Breast epithelium (tissue), 4 donors: ENCODE measurements around the gene SETDB2. TPM values are rescaled to one million over a fixed set of nuclear protein-coding genes. Genes with fewer than 3 reads are reported as not detected.

Source experiments
- DNase-seq, 2 donors: peaks; one replicate each; pipeline ENCODE4 v3.0.0-alpha.2; 2019; ENCODE audit warnings: low spot score in 2 of 2
- H3K27ac ChIP-seq, 2 donors: fragments of 200-600 bp; sonication (generic) in 1 of 2; one replicate each; pipeline ENCODE4 v1.5.1; 2016 to 2019; ENCODE audit warnings: mild to moderate bottlenecking in 1 of 2
- H3K27me3 ChIP-seq, 2 donors: fragments of 200-600 bp; sonication (generic) in 1 of 2; one replicate each; pipeline versions ENCODE4 v1.5.1 to v1.6.0; 2017 to 2019; ENCODE audit warnings: control low read depth in 1 of 2, mild to moderate bottlenecking in 1 of 2
- H3K36me3 ChIP-seq: fragments of 200-600 bp; one replicate; pipeline ENCODE4 v1.5.1; 2019
- H3K4me1 ChIP-seq, 2 donors: fragments of 200-600 bp; sonication (generic); one replicate each; pipeline ENCODE4 v1.5.1; 2016 to 2019; ENCODE audit warnings: control low read depth in 1 of 2
- H3K4me3 ChIP-seq, 3 donors: fragments of 200-600 bp; sonication (generic); 1 replicate in 2 of 3; 2 replicates in 1 of 3; pipeline ENCODE4 v1.5.1; 2016 to 2019; ENCODE audit warnings: mild to moderate bottlenecking in 3 of 3, moderate library complexity in 2 of 3
- H3K9me3 ChIP-seq, 2 donors: fragments of 200-600 bp; sonication (generic) in 1 of 2; one replicate each; pipeline ENCODE4 v1.5.1; 2016 to 2019; ENCODE audit warnings: control low read depth in 1 of 2
- CTCF ChIP-seq, 3 donors: fragments of 450-650 bp; IDR thresholded peaks; one replicate each; pipeline ENCODE4 v1.5.1; 2016 to 2017; ENCODE audit warnings: antibody characterized with exemption in 3 of 3, mild to moderate bottlenecking in 3 of 3, moderate library complexity in 3 of 3
- POLR2A ChIP-seq: fragments of 450-650 bp; IDR thresholded peaks from one replicate; pipeline ENCODE4 v1.6.1; 2016; ENCODE audit warnings: antibody characterized with exemption, mild to moderate bottlenecking, moderate library complexity
- POLR2AphosphoS5 ChIP-seq, 3 donors: sonication (generic); formaldehyde crosslinking; IDR thresholded peaks; one replicate each; pipeline ENCODE4 v1.6.1; 2017; ENCODE audit warnings: antibody characterized with exemption in 3 of 3
- intact Hi-C: fragments of 100-400 bp; cut with DNase I; formaldehyde crosslinking; loops from one replicate; pipeline ENCODE4 v1.15.1; 2023; ENCODE audit warnings: low total_unique reads
- total RNA-seq, 3 donors: library from RNA; depleted of rRNA; stranded (reverse); fragments of >200 nt; gene quantifications; one replicate each; pipeline ENCODE4 v1.1.0, GENCODE V29; 2016

The SETDB2 gene
- total RNA-seq, 3 donors from 2014 or later: 9.9 to 17.0 (median 12.8) TPM

- Histone ChIP-seq H3K27ac (no peak overlapping the region), H3K9me3 (no peaks in the 10 kb centered on the region), H3K4me3 (no peak overlapping the region), H3K27me3 (no peaks in the 10 kb centered on the region), H3K36me3 (no peaks in the 10 kb centered on the region), H3K4me1 (no peaks in the 10 kb centered on the region)
- TF ChIP-seq CTCF (IDR thresholded peaks at IDR 0.05): no peak
- TF ChIP-seq POLR2AphosphoS5 (IDR thresholded peaks at IDR 0.05): no peak
- TF ChIP-seq POLR2A: no peak
- no peak for DNase-seq
- intact Hi-C loops: no loop called here
Measured at GRCh38 chr13:49417161-49417560, 26.9 kb upstream of the SETDB2 start.

- Histone ChIP-seq H3K27me3 (no peaks in the 10 kb centered on the region), H3K4me3 (no peak overlapping the region), H3K4me1 (no peaks in the 10 kb centered on the region), H3K36me3 (no peaks in the 10 kb centered on the region), H3K27ac (no peak overlapping the region), H3K9me3 (no peaks in the 10 kb centered on the region)
- TF ChIP-seq CTCF (IDR thresholded peaks at IDR 0.05) (no peak), POLR2AphosphoS5 (IDR thresholded peaks at IDR 0.05) (no peak)
- intact Hi-C loops: no loop called here
- no peak for DNase-seq
Measured at GRCh38 chr13:49418206-49418605, 25.9 kb upstream of the SETDB2 start.

- no peaks in the 10 kb centered on the region for H3K36me3 ChIP-seq
- no peak overlapping the region for H3K4me3 ChIP-seq
- no peak overlapping the region for H3K27ac ChIP-seq
- DNase-seq: no peak
- intact Hi-C loops: no loop called here
- no peaks in the 10 kb centered on the region for H3K4me1 ChIP-seq
- H3K27me3 ChIP-seq: no peaks in the 10 kb centered on the region
- TF ChIP-seq POLR2A (no peak), CTCF (IDR thresholded peaks at IDR 0.05) (no peak), POLR2AphosphoS5 (IDR thresholded peaks at IDR 0.05) (no peak)
- H3K9me3 ChIP-seq: no peaks in the 10 kb centered on the region
Measured at GRCh38 chr13:49419276-49419675, 24.8 kb upstream of the SETDB2 start.

GRCh38 chr13:49421391-49421790 lies 22.7 kb upstream of the SETDB2 start:
- Histone ChIP-seq H3K36me3 (no peaks in the 10 kb centered on the region), H3K27ac (no peak overlapping the region), H3K4me3 (no peak overlapping the region), H3K27me3 (no peaks in the 10 kb centered on the region), H3K4me1 (no peaks in the 10 kb centered on the region), H3K9me3 (no peaks in the 10 kb centered on the region)
- intact Hi-C loops: no loop called here
- DNase-seq: no peak
- no peak for TF ChIP-seq POLR2AphosphoS5 (IDR thresholded peaks at IDR 0.05)
- no peak for TF ChIP-seq CTCF (IDR thresholded peaks at IDR 0.05)
- TF ChIP-seq POLR2A: no peak

- DNase-seq: no peak
- no peaks in the 10 kb centered on the region for H3K36me3 ChIP-seq
- H3K9me3 ChIP-seq: no peaks in the 10 kb centered on the region
- TF ChIP-seq POLR2AphosphoS5 (IDR thresholded peaks at IDR 0.05) (no peak), POLR2A (no peak), CTCF (IDR thresholded peaks at IDR 0.05) (no peak)
- intact Hi-C loops: no loop called here
- no peaks in the 10 kb centered on the region for H3K4me1 ChIP-seq
- H3K27ac ChIP-seq: no peak overlapping the region
- no peaks in the 10 kb centered on the region for H3K27me3 ChIP-seq
- H3K4me3 ChIP-seq: no peak overlapping the region
Measured at GRCh38 chr13:49424011-49424560, 20.0 kb upstream of the SETDB2 start.
